NB4 (cell line): Measurements from ENCODE around the gene CASKIN1.

Source experiments
- DNase-seq: peaks from one replicate; pipeline ENCODE4 v3.0.0; 2010; ENCODE audit warnings: low read depth
- H3K4me3 ChIP-seq: one replicate; pipeline ENCODE4 v1.5.1; 2011; ENCODE audit warnings: mild to moderate bottlenecking, low read depth, low read length, moderate library complexity
- MYC ChIP-seq: IDR thresholded peaks from 2 replicates; pipeline ENCODE4 v1.6.1; 2011; ENCODE audit warnings: low read depth, low read length
- POLR2A ChIP-seq: IDR thresholded peaks from 2 replicates; pipeline ENCODE4 v1.6.1; 2011; ENCODE audit warnings: mild to moderate bottlenecking; ENCODE audit not compliant: insufficient read length; ENCODE audit errors: extremely low read depth
- TF ChIP-seq, protein P1 (sequence below): IDR thresholded peaks from 2 replicates; pipeline ENCODE4 v1.6.1; 2011; ENCODE audit warnings: low read depth, low read length
- TF ChIP-seq, protein P2 (sequence below): IDR thresholded peaks from one replicate; pipeline ENCODE4 v1.5.1; 2012; ENCODE audit warnings: low read depth, low read length

Gene CASKIN1, protein sequence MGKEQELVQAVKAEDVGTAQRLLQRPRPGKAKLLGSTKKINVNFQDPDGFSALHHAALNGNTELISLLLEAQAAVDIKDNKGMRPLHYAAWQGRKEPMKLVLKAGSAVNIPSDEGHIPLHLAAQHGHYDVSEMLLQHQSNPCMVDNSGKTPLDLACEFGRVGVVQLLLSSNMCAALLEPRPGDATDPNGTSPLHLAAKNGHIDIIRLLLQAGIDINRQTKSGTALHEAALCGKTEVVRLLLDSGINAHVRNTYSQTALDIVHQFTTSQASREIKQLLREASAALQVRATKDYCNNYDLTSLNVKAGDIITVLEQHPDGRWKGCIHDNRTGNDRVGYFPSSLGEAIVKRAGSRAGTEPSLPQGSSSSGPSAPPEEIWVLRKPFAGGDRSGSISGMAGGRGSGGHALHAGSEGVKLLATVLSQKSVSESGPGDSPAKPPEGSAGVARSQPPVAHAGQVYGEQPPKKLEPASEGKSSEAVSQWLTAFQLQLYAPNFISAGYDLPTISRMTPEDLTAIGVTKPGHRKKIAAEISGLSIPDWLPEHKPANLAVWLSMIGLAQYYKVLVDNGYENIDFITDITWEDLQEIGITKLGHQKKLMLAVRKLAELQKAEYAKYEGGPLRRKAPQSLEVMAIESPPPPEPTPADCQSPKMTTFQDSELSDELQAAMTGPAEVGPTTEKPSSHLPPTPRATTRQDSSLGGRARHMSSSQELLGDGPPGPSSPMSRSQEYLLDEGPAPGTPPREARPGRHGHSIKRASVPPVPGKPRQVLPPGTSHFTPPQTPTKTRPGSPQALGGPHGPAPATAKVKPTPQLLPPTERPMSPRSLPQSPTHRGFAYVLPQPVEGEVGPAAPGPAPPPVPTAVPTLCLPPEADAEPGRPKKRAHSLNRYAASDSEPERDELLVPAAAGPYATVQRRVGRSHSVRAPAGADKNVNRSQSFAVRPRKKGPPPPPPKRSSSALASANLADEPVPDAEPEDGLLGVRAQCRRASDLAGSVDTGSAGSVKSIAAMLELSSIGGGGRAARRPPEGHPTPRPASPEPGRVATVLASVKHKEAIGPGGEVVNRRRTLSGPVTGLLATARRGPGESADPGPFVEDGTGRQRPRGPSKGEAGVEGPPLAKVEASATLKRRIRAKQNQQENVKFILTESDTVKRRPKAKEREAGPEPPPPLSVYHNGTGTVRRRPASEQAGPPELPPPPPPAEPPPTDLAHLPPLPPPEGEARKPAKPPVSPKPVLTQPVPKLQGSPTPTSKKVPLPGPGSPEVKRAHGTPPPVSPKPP (N-terminal part only)

DNA sequence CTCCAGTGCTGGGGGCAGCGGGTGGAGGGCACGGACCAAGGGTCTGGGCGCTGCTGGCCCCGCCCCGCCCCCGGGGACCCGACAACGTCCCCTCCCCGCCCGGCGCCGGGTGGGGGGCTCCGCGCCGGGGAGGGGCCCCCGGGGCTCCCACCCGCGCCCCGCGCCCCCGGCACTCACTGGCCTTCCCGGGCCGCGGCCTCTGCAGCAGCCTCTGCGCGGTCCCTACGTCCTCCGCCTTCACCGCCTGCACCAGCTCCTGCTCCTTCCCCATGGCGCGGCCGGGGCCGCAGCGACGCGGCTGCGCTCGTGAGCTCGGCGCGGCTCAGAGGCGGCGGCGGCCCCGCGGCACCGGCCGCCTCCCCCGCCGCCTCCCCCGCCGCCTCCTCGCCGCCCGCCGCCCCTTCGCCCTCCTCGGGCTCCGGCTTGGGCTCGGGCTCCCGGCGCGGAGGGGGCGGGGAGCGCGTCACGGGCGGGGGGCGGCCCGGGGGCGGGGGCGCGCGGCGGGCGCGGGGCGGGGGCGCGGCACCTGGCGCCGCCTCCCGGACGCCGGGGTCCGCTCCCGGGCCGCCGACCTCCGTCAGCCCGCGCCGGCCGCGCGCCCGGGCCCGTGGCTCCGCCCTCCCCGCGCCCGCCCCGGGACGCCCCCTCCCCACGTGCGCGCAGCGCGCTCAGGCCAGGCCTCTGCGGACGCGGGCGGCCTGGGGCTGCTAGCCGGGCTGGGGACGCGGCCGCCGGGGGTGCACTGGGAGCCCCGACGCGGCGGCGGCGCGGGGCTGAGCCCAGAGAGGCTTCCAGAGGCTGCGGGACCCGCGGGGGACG is at the start of gene CASKIN1:
Gene CASKIN1 (minus strand): TSS at position 444 of the 819 bp plus-strand sequence. CDS start 173 bp downstream, at position 271.
- TF ChIP-seq MYC: no peak
- TF ChIP-seq, protein P1, sequence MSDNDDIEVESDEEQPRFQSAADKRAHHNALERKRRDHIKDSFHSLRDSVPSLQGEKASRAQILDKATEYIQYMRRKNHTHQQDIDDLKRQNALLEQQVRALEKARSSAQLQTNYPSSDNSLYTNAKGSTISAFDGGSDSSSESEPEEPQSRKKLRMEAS: no peak
- TF ChIP-seq, protein P2, sequence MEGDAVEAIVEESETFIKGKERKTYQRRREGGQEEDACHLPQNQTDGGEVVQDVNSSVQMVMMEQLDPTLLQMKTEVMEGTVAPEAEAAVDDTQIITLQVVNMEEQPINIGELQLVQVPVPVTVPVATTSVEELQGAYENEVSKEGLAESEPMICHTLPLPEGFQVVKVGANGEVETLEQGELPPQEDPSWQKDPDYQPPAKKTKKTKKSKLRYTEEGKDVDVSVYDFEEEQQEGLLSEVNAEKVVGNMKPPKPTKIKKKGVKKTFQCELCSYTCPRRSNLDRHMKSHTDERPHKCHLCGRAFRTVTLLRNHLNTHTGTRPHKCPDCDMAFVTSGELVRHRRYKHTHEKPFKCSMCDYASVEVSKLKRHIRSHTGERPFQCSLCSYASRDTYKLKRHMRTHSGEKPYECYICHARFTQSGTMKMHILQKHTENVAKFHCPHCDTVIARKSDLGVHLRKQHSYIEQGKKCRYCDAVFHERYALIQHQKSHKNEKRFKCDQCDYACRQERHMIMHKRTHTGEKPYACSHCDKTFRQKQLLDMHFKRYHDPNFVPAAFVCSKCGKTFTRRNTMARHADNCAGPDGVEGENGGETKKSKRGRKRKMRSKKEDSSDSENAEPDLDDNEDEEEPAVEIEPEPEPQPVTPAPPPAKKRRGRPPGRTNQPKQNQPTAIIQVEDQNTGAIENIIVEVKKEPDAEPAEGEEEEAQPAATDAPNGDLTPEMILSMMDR: no peak
- TF ChIP-seq POLR2A: no peak
- H3K4me3 ChIP-seq: no peak within 1 kb of the TSS
- DNase-seq: peak; percentile 55

DNA sequence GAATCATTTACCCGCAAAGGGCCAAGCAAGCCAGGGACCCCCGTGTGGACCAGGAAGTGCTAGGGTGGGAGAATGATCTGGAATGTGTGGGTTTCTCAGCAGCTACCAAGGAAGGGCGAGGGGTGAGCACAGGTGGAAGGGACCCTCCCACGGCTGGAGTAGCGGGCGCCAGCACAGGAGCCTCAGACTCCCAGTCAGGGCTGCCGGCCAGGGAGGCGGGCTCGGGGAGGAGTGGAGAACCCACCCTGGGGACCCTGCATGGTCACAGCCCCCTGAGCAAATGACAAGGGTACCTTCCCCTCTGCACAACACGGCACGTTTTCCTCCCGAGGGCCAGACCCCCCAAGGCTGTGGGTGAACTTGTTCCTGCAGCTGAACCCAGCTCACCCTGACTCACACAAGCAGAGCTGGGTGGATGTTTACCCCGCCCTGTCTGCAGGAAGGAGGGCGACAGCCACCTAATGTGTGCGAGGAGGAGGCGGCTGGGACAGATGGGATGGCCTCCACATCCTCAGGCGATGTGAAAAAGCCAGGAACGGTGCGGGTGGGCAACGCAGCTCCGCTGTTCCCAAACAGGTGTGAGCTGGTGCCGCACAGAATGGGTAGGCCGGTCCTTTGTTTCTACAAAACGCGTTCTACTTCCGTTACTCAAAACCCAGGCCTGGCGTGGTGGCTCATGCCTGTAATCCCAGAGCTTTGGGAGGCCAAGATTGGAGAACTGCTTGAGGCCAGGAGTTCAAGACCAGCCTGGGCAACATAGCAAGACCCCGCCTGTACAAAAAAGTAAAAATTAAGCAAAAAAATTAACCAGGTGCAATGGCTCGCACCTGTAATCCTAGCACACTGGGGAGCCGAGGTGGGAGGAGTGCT is 48.8 kb upstream of the CASKIN1 start:
- no peak overlapping the region for H3K4me3 ChIP-seq
- TF ChIP-seq, protein P1: no peak
- TF ChIP-seq POLR2A (no peak), MYC (no peak)
- TF ChIP-seq, protein P2: no peak
- no peak for DNase-seq

DNA sequence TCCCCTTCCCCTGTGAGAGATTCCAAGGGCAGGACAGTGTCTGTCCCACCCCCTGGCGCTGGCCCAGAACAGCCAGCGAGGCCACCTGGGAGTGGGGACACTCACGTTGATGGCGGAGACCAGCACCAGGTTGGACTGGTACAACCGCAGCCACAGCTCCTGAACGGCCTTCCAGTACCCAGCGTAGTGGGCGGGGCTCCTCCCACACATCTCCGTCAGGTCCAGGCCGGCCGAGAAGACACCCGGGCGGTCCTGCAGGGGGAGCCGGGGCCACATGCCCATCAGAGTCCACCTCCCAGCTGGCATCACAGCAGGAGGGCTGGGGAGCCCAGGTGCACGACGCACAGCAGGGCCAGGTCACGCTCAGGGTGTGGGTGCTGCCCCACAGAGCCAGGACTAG is 47.9 kb upstream of the CASKIN1 start:
- H3K4me3 ChIP-seq: no peak overlapping the region
- no peak for DNase-seq
- TF ChIP-seq MYC (no peak), POLR2A (no peak)
- TF ChIP-seq, protein P2: no peak
- TF ChIP-seq, protein P1: no peak

DNA sequence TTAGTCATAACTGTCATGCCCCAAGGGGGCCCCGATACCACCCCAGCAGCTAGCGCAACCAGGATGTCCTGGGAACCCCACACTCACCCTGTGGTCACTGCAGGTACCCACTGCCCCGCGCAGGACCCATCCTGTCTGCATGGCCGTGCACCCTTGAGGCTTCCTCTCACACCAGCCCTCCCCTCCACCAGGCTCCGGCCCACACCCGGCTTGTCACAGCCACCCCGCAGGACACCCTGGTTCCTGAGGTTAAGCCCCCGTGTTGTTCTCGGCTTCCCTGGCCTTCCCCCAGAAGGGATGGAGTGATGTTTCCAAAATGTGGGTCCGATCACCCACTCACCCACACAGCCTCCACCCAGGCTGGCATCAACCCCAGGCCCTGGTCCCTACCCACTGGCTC is 47.4 kb upstream of the CASKIN1 start:
- no peak for TF ChIP-seq MYC
- TF ChIP-seq, protein P2: no peak
- TF ChIP-seq POLR2A: no peak
- TF ChIP-seq, protein P1: no peak
- DNase-seq: no peak
- H3K4me3 ChIP-seq: no peak overlapping the region
